Calu3 (cell line): ENCODE measurements around the gene TMEM182. TPM values are rescaled to one million over a fixed set of nuclear protein-coding genes. Genes with fewer than 3 reads are reported as not detected.

ENCODE experiments used
- BruUV-seq: library from RNA; stranded (reverse); fragments of 400-500 nt; replicated peaks from 2 replicates; lab custom pipeline; 2021; lab: Mats Ljungman, UMichigan
- CTCF ChIA-PET: fragments of 300-600 bp; sonication (Branson Sonifier 250); formaldehyde crosslinking; loops from one replicate; lab custom pipeline; 2022; ENCODE audit warnings: antibody characterized with exemption; lab: Charles Lee
- DNase-seq: peaks from one replicate; pipeline ENCODE4 v3.0.0; 2022
- H3K27ac Mint-ChIP-seq: one replicate; pipeline ENCODE4 v1.8.0; 2022; ENCODE audit warnings: mixed read lengths; ENCODE audit not compliant: unreplicated experiment
- H3K27me3 Mint-ChIP-seq: one replicate; pipeline ENCODE4 v1.8.0; 2022; ENCODE audit warnings: mixed read lengths; ENCODE audit not compliant: unreplicated experiment
- H3K36me3 Mint-ChIP-seq: one replicate; pipeline ENCODE4 v1.8.0; 2022; ENCODE audit warnings: mild to moderate bottlenecking, moderate library complexity, mixed read lengths; ENCODE audit not compliant: insufficient read depth, unreplicated experiment
- H3K4me1 Mint-ChIP-seq: one replicate; pipeline ENCODE4 v1.8.0; 2022; ENCODE audit warnings: mild to moderate bottlenecking, low read depth, mixed read lengths; ENCODE audit not compliant: unreplicated experiment
- H3K4me3 Mint-ChIP-seq: one replicate; pipeline ENCODE4 v1.8.0; 2022; ENCODE audit warnings: mild to moderate bottlenecking, low read depth, moderate library complexity, mixed read lengths; ENCODE audit not compliant: unreplicated experiment
- H3K9me3 Mint-ChIP-seq: one replicate; pipeline ENCODE4 v1.8.0; 2022; ENCODE audit warnings: low read depth, mixed read lengths; ENCODE audit not compliant: unreplicated experiment
- CTCF ChIP-seq: fragments of 200-600 bp; IDR thresholded peaks from one replicate; pipeline ENCODE4 v1.8.0; 2022; ENCODE audit warnings: antibody characterized with exemption; ENCODE audit not compliant: unreplicated experiment
- intact Hi-C: fragments of 100-400 bp; cut with micrococcal nuclease; formaldehyde crosslinking; loops from one replicate; pipeline ENCODE4 v1.10.0; 2022; ENCODE audit not compliant: unreplicated experiment
- total RNA-seq: library from RNA; stranded (reverse); gene quantifications from 2 replicates; pipeline ENCODE4 v1.2.3, GENCODE V29; 2022

TMEM182 gene
- total RNA-seq, 1 experiment from 2014 or later = 12.1 TPM

DNA sequence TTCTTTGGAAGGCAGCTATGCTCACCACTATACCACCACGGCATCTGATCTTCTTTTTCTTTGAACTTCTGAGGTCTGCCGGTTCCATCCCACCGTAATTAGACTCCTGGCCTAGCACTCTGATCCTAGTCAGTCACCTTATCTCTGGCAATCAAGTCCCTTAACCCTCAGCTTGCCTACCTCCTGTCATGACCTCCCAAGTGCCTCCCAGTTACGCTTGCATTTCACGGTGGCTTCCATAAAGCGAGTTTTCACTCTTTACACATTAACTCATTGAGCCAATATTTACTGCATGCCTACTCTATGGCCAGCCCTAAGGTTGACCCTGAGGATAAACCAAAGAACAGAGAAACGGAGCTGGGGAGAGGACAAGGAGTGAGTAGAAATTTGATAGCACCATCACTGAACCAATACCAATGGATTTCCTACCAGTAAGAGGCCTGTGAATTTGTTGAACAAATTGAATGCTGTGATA is 37.8 kb upstream of the TMEM182 start:
- H3K9me3 Mint-ChIP-seq = no peaks in the 10 kb centered on the region
- CTCF ChIA-PET = no interaction called here
- no peak overlapping the region for H3K27ac Mint-ChIP-seq
- peaks cover 25% of the 10 kb centered on the region for H3K36me3 Mint-ChIP-seq
- no peaks in the 10 kb centered on the region for H3K27me3 Mint-ChIP-seq
- no peak for DNase-seq
- no peak for TF ChIP-seq CTCF
- no peak overlapping the region for H3K4me3 Mint-ChIP-seq
- intact Hi-C loops = no loop called here
- H3K4me1 Mint-ChIP-seq = no peaks in the 10 kb centered on the region
- no TSS peak for BruUV-seq

DNA sequence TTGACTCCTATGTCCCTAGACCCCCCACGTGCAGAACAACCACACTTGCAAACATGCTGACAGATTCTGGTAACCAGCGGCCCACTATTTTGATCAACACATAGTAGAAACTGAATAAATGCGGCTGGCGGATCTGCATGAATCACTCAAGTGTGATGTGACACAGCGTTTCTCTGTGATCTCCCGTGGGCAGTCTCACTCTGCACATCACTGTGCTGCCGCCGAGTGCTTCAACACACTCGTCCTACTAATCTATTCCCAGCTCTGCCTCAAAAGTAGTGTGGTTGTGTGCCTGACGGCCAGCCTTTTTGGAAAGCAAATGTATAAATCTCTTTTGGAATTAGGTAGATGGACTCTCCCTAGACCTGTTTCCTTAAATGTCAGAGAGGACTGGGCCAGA is 37.3 kb upstream of the TMEM182 start:
- DNase-seq = no peak
- no peak for TF ChIP-seq CTCF
- Mint-ChIP-seq H3K27me3 (no peaks in the 10 kb centered on the region), H3K4me3 (no peak overlapping the region), H3K27ac (no peak overlapping the region), H3K36me3 (peaks cover 25% of the 10 kb centered on the region), H3K9me3 (no peaks in the 10 kb centered on the region), H3K4me1 (no peaks in the 10 kb centered on the region)
- no TSS peak for BruUV-seq
- CTCF ChIA-PET = no interaction called here
- intact Hi-C loops = no loop called here

DNA sequence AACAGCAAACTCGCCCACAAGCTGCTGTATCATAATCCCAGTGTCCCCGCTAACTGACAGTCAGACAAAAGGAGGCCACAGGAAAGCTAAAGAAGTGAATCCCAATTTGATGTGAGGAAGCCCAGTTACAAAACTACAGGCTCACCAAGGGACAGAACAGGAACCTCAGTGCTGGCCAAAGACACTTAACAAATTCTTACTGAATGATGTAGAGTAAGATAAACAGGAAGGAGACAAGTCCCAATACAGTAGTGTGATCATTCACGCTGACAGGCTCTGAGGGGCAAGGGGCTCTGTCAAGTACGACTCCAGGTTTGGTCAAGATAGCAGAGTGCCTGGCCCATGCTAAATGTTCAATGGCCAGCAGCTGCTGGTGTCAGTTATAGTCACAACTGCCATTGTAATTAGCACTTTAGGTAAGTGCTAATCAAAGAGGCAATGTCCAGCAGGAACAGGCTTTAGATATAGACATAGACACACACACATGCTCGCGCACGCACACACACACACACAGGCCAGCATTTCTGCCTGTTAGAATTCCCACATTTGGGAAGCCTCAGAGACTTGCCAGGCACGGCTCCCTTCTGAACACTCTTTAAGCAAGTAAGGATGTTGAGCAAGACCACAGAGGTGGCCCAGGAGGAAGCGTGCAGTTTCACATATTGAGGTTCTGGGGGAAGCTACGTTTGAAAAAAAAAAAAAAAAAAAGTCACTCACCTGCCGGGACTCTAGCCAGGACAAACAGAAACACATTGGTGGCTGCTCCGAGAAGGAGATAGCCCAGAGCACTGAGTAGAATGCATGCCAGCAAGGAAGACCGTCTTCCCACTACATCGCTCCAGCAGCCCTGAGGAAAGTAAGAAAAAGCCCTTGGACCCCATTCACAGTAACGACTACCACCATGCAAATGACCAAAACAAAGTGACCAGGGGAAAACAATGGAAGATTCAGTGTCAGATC is 35.4 kb upstream of the TMEM182 start:
- no TSS peak for BruUV-seq
- CTCF ChIA-PET = no interaction called here
- Mint-ChIP-seq H3K36me3 (peaks cover 37% of the 10 kb centered on the region), H3K9me3 (no peaks in the 10 kb centered on the region), H3K4me3 (no peak overlapping the region), H3K27ac (no peak overlapping the region), H3K4me1 (no peaks in the 10 kb centered on the region), H3K27me3 (no peaks in the 10 kb centered on the region)
- intact Hi-C loops = no loop called here
- DNase-seq = no peak
- no peak for TF ChIP-seq CTCF

DNA sequence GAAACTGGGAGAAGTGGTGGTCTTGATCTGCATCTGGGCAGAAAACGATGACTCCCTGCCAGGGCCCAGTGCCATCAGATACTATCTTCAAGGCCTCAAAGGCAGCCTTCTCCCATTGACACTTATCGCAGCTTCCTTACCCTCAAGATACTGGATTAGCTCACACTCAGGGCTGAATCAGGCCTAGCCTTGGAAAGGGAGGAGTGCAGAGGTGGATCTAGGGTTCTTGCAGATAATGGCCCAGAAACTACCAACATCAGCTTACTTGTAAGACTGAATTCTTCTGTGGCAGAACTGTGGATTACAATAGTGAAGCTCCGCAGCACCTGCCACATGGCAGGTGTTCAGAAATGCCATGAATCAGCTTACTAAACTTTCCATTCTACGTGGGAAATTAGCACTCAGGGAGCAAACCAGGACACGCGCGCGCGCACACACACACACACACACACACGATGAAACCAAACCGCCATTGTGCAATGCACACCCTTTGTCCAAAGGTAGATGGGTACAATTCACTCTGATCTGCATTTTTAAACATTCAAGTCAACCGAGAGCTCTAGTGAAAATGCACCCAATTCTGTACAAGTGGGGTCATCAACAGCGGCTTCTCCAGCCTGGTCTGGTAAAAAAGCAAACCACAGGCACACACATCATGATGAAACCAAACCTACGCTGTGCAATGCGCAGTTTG is 26.3 kb upstream of the TMEM182 start:
- no peak for TF ChIP-seq CTCF
- BruUV-seq = no TSS peak
- intact Hi-C loops = no loop called here
- Mint-ChIP-seq H3K4me3 (peak overlapping the region; percentile 99), H3K27ac (peak overlapping the region; percentile 75), H3K9me3 (no peaks in the 10 kb centered on the region), H3K27me3 (no peaks in the 10 kb centered on the region), H3K4me1 (peaks cover 9% of the 10 kb centered on the region), H3K36me3 (peaks cover 25% of the 10 kb centered on the region)
- peak; percentile 21 for DNase-seq
- CTCF ChIA-PET = interaction anchor here (0.9 to 1.6 kb wide), 3 partner anchors 16 to 71 kb away, joined by 3 to 11 read pairs (median 3); no protein-coding TSS in a partner anchor
